OCI-LY1 (cell line): Measurements from ENCODE around the gene CDC7.

Experiments used
- H2AFZ ChIP-seq: fragments of 200-600 bp; sonication (generic), shearing (Covaris generic); 2 replicates; pipeline ENCODE4 v1.6.0; 2014; ENCODE audit warnings: antibody characterized with exemption, mild to moderate bottlenecking, low read length
- H3F3A ChIP-seq: fragments of 200-600 bp; sonication (generic), shearing (Covaris generic); 2 replicates; pipeline ENCODE4 v1.6.0; 2014; ENCODE audit warnings: mild to moderate bottlenecking, antibody characterized with exemption, low read length, moderate library complexity; ENCODE audit not compliant: insufficient read depth
- H3K27ac ChIP-seq: fragments of 200-600 bp; sonication (generic); 2 replicates; pipeline ENCODE4 v1.5.1; 2014; ENCODE audit warnings: low read length, mixed run types, mild to moderate bottlenecking, low read depth; ENCODE audit not compliant: poor library complexity, severe bottlenecking
- H3K27me3 ChIP-seq: fragments of 200-600 bp; sonication (generic); 2 replicates; pipeline ENCODE4 v1.6.0; 2014; ENCODE audit warnings: antibody characterized with exemption, mild to moderate bottlenecking, low read length, moderate library complexity; ENCODE audit not compliant: insufficient read depth
- H3K36me3 ChIP-seq: fragments of 200-600 bp; sonication (generic); 2 replicates; pipeline ENCODE4 v1.6.1; 2014; ENCODE audit warnings: mild to moderate bottlenecking, antibody characterized with exemption, low read length, moderate library complexity, mixed read lengths; ENCODE audit not compliant: insufficient read depth
- H3K4me1 ChIP-seq: fragments of 200-600 bp; sonication (generic); 2 replicates; pipeline ENCODE4 v1.5.1; 2014; ENCODE audit warnings: mild to moderate bottlenecking, low read length, moderate library complexity; ENCODE audit not compliant: insufficient read depth, severe bottlenecking
- H3K4me2 ChIP-seq: fragments of 200-600 bp; sonication (generic), shearing (Covaris generic); 2 replicates; pipeline ENCODE4 v1.6.1; 2014; ENCODE audit warnings: low read length
- H3K4me3 ChIP-seq: fragments of 200-600 bp; sonication (generic); 2 replicates; pipeline ENCODE4 v1.5.1; 2014; ENCODE audit warnings: low read length, low read depth, mild to moderate bottlenecking, mixed read lengths; ENCODE audit not compliant: poor library complexity, severe bottlenecking
- H3K79me2 ChIP-seq: fragments of 200-600 bp; shearing (Covaris generic); 2 replicates; pipeline ENCODE4 v1.6.1; 2016; ENCODE audit warnings: mixed run types, low read length, mixed read lengths; ENCODE audit not compliant: insufficient read depth
- H3K9ac ChIP-seq: fragments of 200-600 bp; sonication (generic), shearing (Covaris generic); 2 replicates; pipeline ENCODE4 v1.6.1; 2014; ENCODE audit warnings: mild to moderate bottlenecking, low read length, mixed read lengths
- H3K9me2 ChIP-seq: fragments of 200-600 bp; sonication (generic), shearing (Covaris generic); 2 replicates; pipeline ENCODE4 v1.6.1; 2014; ENCODE audit warnings: low read depth, mild to moderate bottlenecking, low read length, mixed read lengths
- H3K9me3 ChIP-seq: fragments of 200-600 bp; shearing (Covaris generic); 2 replicates; pipeline ENCODE4 v1.6.1; 2014; ENCODE audit warnings: low read length, mixed read lengths
- H4K20me1 ChIP-seq: fragments of 200-600 bp; sonication (generic), shearing (Covaris generic); 2 replicates; pipeline ENCODE4 v1.6.0; 2016; ENCODE audit warnings: mild to moderate bottlenecking, low read length; ENCODE audit not compliant: insufficient read depth
- EZH2 ChIP-seq: fragments of 200-600 bp; sonication (generic), shearing (Covaris generic); IDR thresholded peaks from 2 replicates; pipeline ENCODE4 v1.8.0; 2017; ENCODE audit warnings: borderline replicate concordance, mixed run types, mild to moderate bottlenecking, antibody characterized with exemption, low read length, moderate library complexity, mixed read lengths
- TF ChIP-seq, protein P1 (sequence below): fragments of 200-600 bp; sonication (generic), shearing (Covaris generic); IDR thresholded peaks from 2 replicates; pipeline ENCODE4 v1.5.1; 2017; ENCODE audit warnings: mild to moderate bottlenecking, antibody characterized with exemption, low read length, moderate library complexity, mixed read lengths

CDC7 gene

DNA sequence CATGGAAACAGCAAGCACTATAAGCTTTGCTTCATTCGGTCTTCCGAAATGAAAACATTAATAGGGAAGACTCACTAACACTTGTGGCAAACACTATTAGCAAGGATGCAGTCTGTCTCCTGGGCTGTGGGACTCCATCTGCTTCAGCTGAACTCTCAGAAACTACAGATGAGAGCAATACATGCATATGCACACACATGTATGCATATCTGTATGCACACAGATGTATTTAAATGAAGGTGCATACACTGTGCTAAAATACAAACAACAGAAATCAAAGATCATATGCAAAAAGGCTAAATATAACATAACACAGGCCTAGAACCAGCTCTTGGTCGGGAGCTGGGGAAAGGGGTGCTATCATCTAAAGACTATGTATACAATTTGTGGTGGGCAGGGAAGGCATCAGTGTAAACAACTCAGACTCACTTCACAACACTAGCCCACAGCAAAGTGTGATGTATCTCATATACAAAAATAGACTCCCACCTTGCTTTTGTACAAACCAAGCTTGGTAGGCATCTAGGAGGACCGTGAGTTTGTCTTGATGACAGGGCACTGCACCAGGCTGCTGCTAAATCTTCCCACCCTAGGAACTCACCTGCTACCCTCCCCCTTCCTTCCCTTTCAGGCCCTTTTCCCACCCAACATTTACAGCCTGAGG, 32.8 kb downstream of the CDC7 start:
- Histone ChIP-seq H3K9me2 (no peaks in the 10 kb centered on the region), H3K36me3 (no peaks in the 10 kb centered on the region), H3K27ac (no peak overlapping the region), H3K27me3 (no peaks in the 10 kb centered on the region), H3K79me2 (no peaks in the 10 kb centered on the region), H3K9me3 (no peaks in the 10 kb centered on the region), H2AFZ (no peak overlapping the region), H3K9ac (no peak overlapping the region), H4K20me1 (no peaks in the 10 kb centered on the region), H3K4me1 (no peaks in the 10 kb centered on the region), H3F3A (no peaks in the 10 kb centered on the region), H3K4me2 (no peak overlapping the region), H3K4me3 (no peak overlapping the region)
- no peak for TF ChIP-seq EZH2
- TF ChIP-seq, protein P1, sequence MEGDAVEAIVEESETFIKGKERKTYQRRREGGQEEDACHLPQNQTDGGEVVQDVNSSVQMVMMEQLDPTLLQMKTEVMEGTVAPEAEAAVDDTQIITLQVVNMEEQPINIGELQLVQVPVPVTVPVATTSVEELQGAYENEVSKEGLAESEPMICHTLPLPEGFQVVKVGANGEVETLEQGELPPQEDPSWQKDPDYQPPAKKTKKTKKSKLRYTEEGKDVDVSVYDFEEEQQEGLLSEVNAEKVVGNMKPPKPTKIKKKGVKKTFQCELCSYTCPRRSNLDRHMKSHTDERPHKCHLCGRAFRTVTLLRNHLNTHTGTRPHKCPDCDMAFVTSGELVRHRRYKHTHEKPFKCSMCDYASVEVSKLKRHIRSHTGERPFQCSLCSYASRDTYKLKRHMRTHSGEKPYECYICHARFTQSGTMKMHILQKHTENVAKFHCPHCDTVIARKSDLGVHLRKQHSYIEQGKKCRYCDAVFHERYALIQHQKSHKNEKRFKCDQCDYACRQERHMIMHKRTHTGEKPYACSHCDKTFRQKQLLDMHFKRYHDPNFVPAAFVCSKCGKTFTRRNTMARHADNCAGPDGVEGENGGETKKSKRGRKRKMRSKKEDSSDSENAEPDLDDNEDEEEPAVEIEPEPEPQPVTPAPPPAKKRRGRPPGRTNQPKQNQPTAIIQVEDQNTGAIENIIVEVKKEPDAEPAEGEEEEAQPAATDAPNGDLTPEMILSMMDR: no peak

DNA sequence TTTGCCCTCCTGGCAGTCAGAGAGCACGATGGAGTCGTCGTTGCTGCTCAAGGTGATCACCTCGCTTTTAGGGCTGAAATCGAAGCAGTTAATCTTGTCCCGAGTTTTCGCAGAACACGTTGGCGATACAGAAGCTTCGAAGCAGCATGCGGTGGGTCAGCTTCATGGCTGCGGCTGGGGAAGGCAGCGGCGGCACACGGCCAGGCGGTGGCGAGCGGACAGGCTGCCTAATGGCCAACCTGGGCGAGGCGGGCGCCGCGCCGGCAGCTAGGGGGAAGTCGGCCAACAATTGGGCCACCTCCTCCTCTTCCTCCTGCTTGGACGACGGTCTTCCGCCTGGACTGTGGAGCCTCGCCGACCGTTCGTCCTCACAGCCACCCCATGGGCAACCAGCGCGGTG, 34.8 kb downstream of the CDC7 start:
- Histone ChIP-seq H2AFZ (no peak overlapping the region), H3F3A (no peaks in the 10 kb centered on the region), H4K20me1 (no peaks in the 10 kb centered on the region), H3K9ac (no peak overlapping the region), H3K4me3 (no peak overlapping the region), H3K4me2 (no peak overlapping the region), H3K9me3 (no peaks in the 10 kb centered on the region), H3K9me2 (no peaks in the 10 kb centered on the region), H3K27ac (no peak overlapping the region), H3K4me1 (no peaks in the 10 kb centered on the region), H3K36me3 (no peaks in the 10 kb centered on the region), H3K79me2 (no peaks in the 10 kb centered on the region), H3K27me3 (no peaks in the 10 kb centered on the region)
- TF ChIP-seq, protein P1: no peak
- no peak for TF ChIP-seq EZH2

DNA sequence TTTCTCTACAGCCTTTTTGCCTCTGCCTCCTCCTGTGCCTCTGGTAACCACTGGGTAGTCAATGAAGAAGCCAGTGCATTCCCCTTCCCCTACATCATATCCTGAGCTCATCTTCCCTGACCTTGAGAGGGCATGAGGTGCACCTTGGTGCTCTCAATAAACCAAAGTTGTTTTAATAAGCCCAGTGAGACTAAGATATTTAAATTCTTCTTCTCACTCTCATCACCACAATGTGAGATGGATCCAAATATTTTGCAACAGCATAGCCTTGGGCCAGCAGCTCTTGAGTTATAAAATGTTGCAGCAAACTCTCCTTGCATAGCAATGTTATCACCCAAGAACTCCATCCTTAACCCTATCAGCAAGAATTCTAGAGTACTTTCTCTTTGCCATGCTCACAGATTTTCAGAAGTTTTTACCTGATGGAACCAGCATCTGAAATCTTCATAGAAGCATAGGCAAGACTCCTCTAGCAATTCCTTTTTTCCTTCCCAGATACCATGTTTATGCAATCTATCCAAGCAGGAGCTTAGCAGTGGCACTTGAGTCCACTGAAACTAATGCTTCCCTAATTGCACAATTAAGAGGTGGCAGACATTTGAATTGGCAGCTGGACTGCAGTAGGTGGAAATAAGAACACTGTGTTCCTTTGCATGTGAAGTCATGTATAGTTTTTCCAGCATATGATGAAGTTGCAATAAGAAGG, 36.8 kb downstream of the CDC7 start:
- Histone ChIP-seq H2AFZ (no peak overlapping the region), H3K4me3 (no peak overlapping the region), H3K4me2 (no peak overlapping the region), H3K4me1 (no peaks in the 10 kb centered on the region), H3K9me2 (no peaks in the 10 kb centered on the region), H3K9me3 (no peaks in the 10 kb centered on the region), H3K79me2 (no peaks in the 10 kb centered on the region), H3K9ac (no peak overlapping the region), H3K36me3 (no peaks in the 10 kb centered on the region), H3K27ac (no peak overlapping the region), H3K27me3 (no peaks in the 10 kb centered on the region), H4K20me1 (no peaks in the 10 kb centered on the region), H3F3A (no peaks in the 10 kb centered on the region)
- TF ChIP-seq, protein P1: no peak
- no peak for TF ChIP-seq EZH2
